Endothelial cell of umbilical vein (primary cell): Measurements from ENCODE around the gene OTULIN. TPM values are rescaled to one million over a fixed set of nuclear protein-coding genes. Genes with fewer than 3 reads are reported as not detected.

Source experiments
- BruUV-seq: library from RNA; stranded (reverse); fragments of 400-500 nt; replicated peaks from 2 replicates; lab custom pipeline; 2021; lab: Mats Ljungman, UMichigan
- CTCF ChIA-PET: fragments of 300-600, 350-600 bp; sonication (Branson Sonifier 250); formaldehyde crosslinking; loops from one replicate; lab custom pipeline; 2021; ENCODE audit warnings: antibody characterized with exemption, inconsistent platforms; lab: Charles Lee
- POLR2A ChIA-PET: fragments of 300-600, 350-600 bp; sonication (Branson Sonifier 250); formaldehyde crosslinking; loops from one replicate; lab custom pipeline; 2021; ENCODE audit warnings: antibody characterized with exemption, inconsistent platforms; lab: Charles Lee
- DNase-seq: peaks from one replicate; pipeline ENCODE4 v3.0.0-alpha.2; 2011; ENCODE audit warnings: low read depth, low spot score
- FAIRE-seq: peaks from 2 replicates; lab custom pipeline; 2011; peaks lifted over from hg19 to GRCh38; lab: Jason Lieb, UNC
- H2AFZ ChIP-seq: 2 replicates; pipeline ENCODE4 v1.6.0; 2012; ENCODE audit warnings: low read depth, low read length, control low read depth, inconsistent platforms
- H3K27ac ChIP-seq: 2 replicates; pipeline ENCODE4 v1.5.1; 2011; ENCODE audit warnings: low read depth, mild to moderate bottlenecking, control low read depth, low read length, moderate library complexity; ENCODE audit not compliant: insufficient read depth
- H3K27me3 ChIP-seq, 2 experiments: 2 replicates each; pipeline versions ENCODE4 v1.6.0 to v1.6.1; 2011; ENCODE audit warnings: low read length in 2 of 2, mixed read lengths in 1 of 2; ENCODE audit not compliant: control insufficient read depth in 2 of 2, insufficient read depth in 2 of 2
- H3K36me3 ChIP-seq, 2 experiments: 2 replicates in 1 of 2; 3 replicates in 1 of 2; pipeline ENCODE4 v1.5.1; 2011; ENCODE audit warnings: low read length in 2 of 2, mild to moderate bottlenecking in 1 of 2, moderate library complexity in 1 of 2; ENCODE audit not compliant: control insufficient read depth in 2 of 2, insufficient read depth in 2 of 2; ENCODE audit errors: extremely low read depth in 1 of 2
- H3K4me1 ChIP-seq: 3 replicates; pipeline ENCODE4 v1.5.1; 2011; ENCODE audit warnings: mild to moderate bottlenecking, low read length; ENCODE audit not compliant: control insufficient read depth, insufficient read depth; ENCODE audit errors: extremely low read depth
- H3K4me2 ChIP-seq: 2 replicates; pipeline ENCODE4 v1.6.1; 2011; ENCODE audit warnings: low read length, control low read depth, mixed read lengths; ENCODE audit not compliant: insufficient read depth
- H3K4me3 ChIP-seq, 3 experiments: fragments of 200-600 bp in 1 of 3; sonication (generic), shearing (Covaris generic) in 1 of 3; replicated peaks in 1 of 3; 2 replicates each; pipeline ENCODE4 v1.5.1; 2011 to 2016; ENCODE audit warnings: control low read depth in 3 of 3, low read length in 3 of 3, mild to moderate bottlenecking in 2 of 3, inconsistent platforms in 1 of 3, low read depth in 1 of 3, moderate library complexity in 1 of 3; ENCODE audit not compliant: insufficient read depth in 1 of 3
- H3K79me2 ChIP-seq: 2 replicates; pipeline ENCODE4 v1.6.0; 2012; ENCODE audit warnings: low read length, inconsistent platforms; ENCODE audit not compliant: control insufficient read depth, insufficient read depth
- H3K9ac ChIP-seq: replicated peaks from 2 replicates; pipeline ENCODE3; 2011; ENCODE audit warnings: low read length, control low read depth; ENCODE audit not compliant: insufficient read depth; ENCODE audit errors: extremely low read depth
- H3K9me1 ChIP-seq: replicated peaks from 3 replicates; pipeline ENCODE4 v1.6.0; 2011; ENCODE audit warnings: mild to moderate bottlenecking, low read length; ENCODE audit not compliant: control insufficient read depth, insufficient read depth; ENCODE audit errors: extremely low read depth
- H3K9me3 ChIP-seq: replicated peaks from 2 replicates; pipeline ENCODE4 v1.5.1; 2012; ENCODE audit warnings: low read length, inconsistent platforms; ENCODE audit not compliant: control insufficient read depth, insufficient read depth
- H4K20me1 ChIP-seq: replicated peaks from 2 replicates; pipeline ENCODE3; 2011; ENCODE audit warnings: mild to moderate bottlenecking, low read length; ENCODE audit not compliant: control insufficient read depth, insufficient read depth; ENCODE audit errors: extremely low read depth
- CTCF ChIP-seq, 2 donors: IDR thresholded peaks; 1 replicate in 1 of 2; 2 replicates in 1 of 2; pipeline ENCODE4 v1.5.1; 2011; ENCODE audit warnings: low read length in 2 of 2, mild to moderate bottlenecking in 2 of 2, moderate library complexity in 2 of 2, control low read depth in 1 of 2, inconsistent platforms in 1 of 2, low read depth in 1 of 2; ENCODE audit not compliant: insufficient read depth in 1 of 2; ENCODE audit errors: extremely low read depth in 1 of 2
- EZH2 ChIP-seq: IDR thresholded peaks from 2 replicates; pipeline ENCODE4 v1.6.1; 2012; ENCODE audit warnings: borderline replicate concordance, low read depth, mild to moderate bottlenecking, moderate library complexity, low read length, inconsistent platforms; ENCODE audit not compliant: severe bottlenecking
- FOS ChIP-seq: IDR thresholded peaks from 2 replicates; pipeline ENCODE4 v1.6.1; 2011; ENCODE audit warnings: mild to moderate bottlenecking, low read length, moderate library complexity, borderline replicate concordance; ENCODE audit not compliant: insufficient read depth
- GATA2 ChIP-seq: IDR thresholded peaks from 2 replicates; pipeline ENCODE4 v1.7.0; 2011; ENCODE audit warnings: low read depth, mild to moderate bottlenecking, moderate library complexity, mixed read lengths, low read length; ENCODE audit not compliant: insufficient read length, insufficient read depth
- JUN ChIP-seq: IDR thresholded peaks from 2 replicates; pipeline ENCODE4 v1.6.1; 2011; ENCODE audit warnings: borderline replicate concordance, low read depth; ENCODE audit not compliant: insufficient read length, insufficient read depth
- MYC ChIP-seq: IDR thresholded peaks from one replicate; pipeline ENCODE4 v1.6.1; 2011; ENCODE audit warnings: mild to moderate bottlenecking, low read depth, low read length
- POLR2A ChIP-seq: IDR thresholded peaks from 2 replicates; pipeline ENCODE4 v1.6.1; 2012; ENCODE audit warnings: low read depth, mild to moderate bottlenecking, control low read depth, low read length
- POLR2AphosphoS5 ChIP-seq: IDR thresholded peaks from 2 replicates; pipeline ENCODE4 v1.6.1; 2012; ENCODE audit warnings: low read depth, mild to moderate bottlenecking, control low read depth, low read length, moderate library complexity; ENCODE audit not compliant: insufficient read depth
- dilution Hi-C: fragments of 300-500 bp; cut with MboI; formaldehyde crosslinking; loops from one replicate; pipeline ENCODE4 v1.15.0; 2019; ENCODE audit warnings: low sequenced_read_pairs; ENCODE audit not compliant: extremely low pct_ligation_motif_present
- intact Hi-C: fragments of 100-400 bp; cut with micrococcal nuclease; formaldehyde crosslinking; loops from one replicate; pipeline ENCODE4 v1.10.0; 2022
- polyA plus RNA-seq, 4 experiments: library from polyadenylated mRNA; depleted of rRNA in 3 of 4; stranded (reverse) in 3 of 4; unstranded in 1 of 4; fragments of >200 nt; gene quantifications; 2 replicates each; pipeline versions ENCODE4 v1.2.1 to v1.2.3, GENCODE V29; 2011 to 2012; ENCODE audit warnings: missing spikeins in 1 of 4
- total RNA-seq: library from RNA; stranded (reverse); gene quantifications from 2 replicates; pipeline ENCODE4 v1.2.3, GENCODE V29; 2021
- TF ChIP-seq, protein P1 (sequence below): IDR thresholded peaks from 2 replicates; pipeline ENCODE4 v1.6.1; 2011; ENCODE audit not compliant: insufficient read depth, insufficient read length

Gene OTULIN
- total and polyA plus RNA-seq, 2 donors (not counting 3 experiments of a cell fraction or from before 2014, with no cell fraction given): 7.8 to 30.2 TPM

GRCh38 chr5:14741131-14741530 is 76.6 kb downstream of the OTULIN start:
- Histone ChIP-seq H3K9me1 (no peaks in the 10 kb centered on the region), H3K27ac (no peak overlapping the region), H3K9ac (no peak overlapping the region), H2AFZ (no peak overlapping the region), H3K4me2 (no peak overlapping the region), H3K4me3 (no peak overlapping the region), H3K27me3 (no peaks in the 10 kb centered on the region), H3K9me3 (no peaks in the 10 kb centered on the region), H4K20me1 (no peaks in the 10 kb centered on the region), H3K4me1 (peaks cover 17% of the 10 kb centered on the region), H3K36me3 (no peaks in the 10 kb centered on the region), H3K79me2 (no peaks in the 10 kb centered on the region)
- no peak for TF ChIP-seq FOS
- dilution Hi-C loops (loop anchor here (25.0 kb wide), 1 partner anchor 271 kb away; no protein-coding TSS in a partner anchor), intact Hi-C loops (no loop called here)
- POLR2A ChIA-PET: no interaction called here
- no TSS peak for BruUV-seq
- CTCF ChIA-PET: interaction anchor here (1.4 kb wide), 1 partner anchor 18 kb away, joined by 3 read pairs; no protein-coding TSS in a partner anchor
- DNase-seq: no peak
- FAIRE-seq: no peak

DNA sequence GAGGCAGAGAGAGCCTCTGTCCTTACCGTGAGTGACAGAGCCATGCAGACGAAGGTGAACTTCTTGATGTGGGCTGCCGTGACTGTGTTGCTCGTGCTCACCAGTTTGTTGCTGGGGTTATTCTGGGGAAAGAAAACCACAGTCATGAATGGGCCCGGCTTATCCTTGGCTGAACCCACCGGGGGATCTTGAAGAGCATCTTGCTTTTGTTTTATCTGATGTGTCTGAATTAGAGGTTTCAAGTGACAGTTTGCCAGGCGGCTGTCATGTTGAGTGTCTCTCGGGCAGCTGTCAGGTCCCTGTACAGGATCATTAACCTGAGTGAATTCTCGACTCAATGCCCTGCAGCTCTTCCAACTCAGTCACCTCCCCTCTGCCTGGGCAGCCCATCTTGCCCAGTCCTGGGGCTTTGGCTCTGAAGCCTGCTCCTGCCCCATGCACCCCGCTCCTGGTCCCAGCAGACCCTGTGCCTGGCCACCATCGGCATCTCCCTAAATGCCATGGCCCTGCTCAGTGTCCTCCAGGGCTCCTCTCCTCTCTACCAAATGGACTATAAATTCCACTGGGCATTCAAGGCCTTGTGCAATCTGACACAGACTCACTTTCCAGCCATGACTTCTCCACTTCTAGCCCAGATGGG is 77.4 kb downstream of the OTULIN start:
- BruUV-seq: no TSS peak
- Histone ChIP-seq H3K27ac (no peak overlapping the region), H3K9me1 (no peaks in the 10 kb centered on the region), H2AFZ (no peak overlapping the region), H4K20me1 (no peaks in the 10 kb centered on the region), H3K4me2 (no peak overlapping the region), H3K79me2 (no peaks in the 10 kb centered on the region), H3K4me1 (peaks cover 17% of the 10 kb centered on the region), H3K36me3 (no peaks in the 10 kb centered on the region), H3K4me3 (no peak overlapping the region), H3K9me3 (no peaks in the 10 kb centered on the region), H3K27me3 (no peaks in the 10 kb centered on the region), H3K9ac (no peak overlapping the region)
- CTCF ChIA-PET: no interaction called here
- dilution Hi-C loops: loop anchor here (25.0 kb wide), 1 partner anchor 270 kb away; no protein-coding TSS in a partner anchor
- intact Hi-C loops: no loop called here
- no peak for FAIRE-seq
- no peak for TF ChIP-seq FOS
- TF ChIP-seq POLR2A: no peak
- no peak for TF ChIP-seq MYC
- no peak for TF ChIP-seq EZH2
- TF ChIP-seq POLR2AphosphoS5: no peak
- TF ChIP-seq, protein P1, sequence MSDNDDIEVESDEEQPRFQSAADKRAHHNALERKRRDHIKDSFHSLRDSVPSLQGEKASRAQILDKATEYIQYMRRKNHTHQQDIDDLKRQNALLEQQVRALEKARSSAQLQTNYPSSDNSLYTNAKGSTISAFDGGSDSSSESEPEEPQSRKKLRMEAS: no peak
- no peak for TF ChIP-seq CTCF (IDR thresholded peaks at IDR 0.05; ENCODE audit: extremely low read depth in 1 of 2, insufficient read depth in 1 of 2, low read depth in 1 of 2, low read length in 2 of 2)
- no peak for TF ChIP-seq JUN
- no peak for TF ChIP-seq GATA2
- POLR2A ChIA-PET: no interaction called here
- DNase-seq: no peak
